HCT116 (cell line): ENCODE results near the gene RGSL1. TPM values are rescaled to one million over a fixed set of nuclear protein-coding genes. Genes with fewer than 3 reads are reported as not detected.

Experiments used
- ATAC-seq: fragments of 200-7000 bp; cut with Tn5 transposase; 2 replicates; pipeline ENCODE4 v1.9.1; 2020; ENCODE audit warnings: mild to moderate bottlenecking, moderate library complexity
- BruUV-seq: library from RNA; stranded (reverse); fragments of 400-500 nt; replicated peaks from 2 replicates; lab custom pipeline; 2021; lab: Mats Ljungman, UMichigan
- CTCF ChIA-PET: fragments of 300-600 bp; sonication (Branson Sonifier 250); formaldehyde crosslinking; loops from one replicate; lab custom pipeline; 2021; ENCODE audit warnings: antibody characterized with exemption; lab: Charles Lee
- POLR2A ChIA-PET: fragments of 300-600, 350-600 bp; sonication (Branson Sonifier 250); formaldehyde crosslinking; loops from one replicate; lab custom pipeline; 2021; ENCODE audit warnings: antibody characterized with exemption; lab: Charles Lee
- RAD21 ChIA-PET, 2 experiments: fragments of 300-600 bp; sonication (Branson Sonifier 250); formaldehyde crosslinking; loops; one replicate each; lab custom pipeline; 2023; ENCODE audit warnings: low total read pairs in 2 of 2; ENCODE audit not compliant: uncharacterized antibody in 2 of 2, unreplicated experiment in 2 of 2, low non-redundant PET in 1 of 2; lab: Charles Lee
- DNase-seq: peaks from one replicate; pipeline ENCODE4 v3.0.0-alpha.2; 2010; ENCODE audit warnings: low read depth, low spot score
- H2AFZ ChIP-seq: fragments of 200-600 bp; shearing (Covaris generic), sonication (generic); 2 replicates; pipeline ENCODE4 v1.6.1; 2017; ENCODE audit warnings: low read depth, mixed run types, mixed read lengths, antibody characterized with exemption, low read length; ENCODE audit not compliant: poor library complexity, severe bottlenecking
- H3K27ac ChIP-seq: 2 replicates; pipeline ENCODE4 v1.5.1; 2012; ENCODE audit warnings: low read depth, low read length
- H3K27me3 ChIP-seq: fragments of 200-600 bp; sonication (generic); 2 replicates; pipeline ENCODE4 v1.6.1; 2016; ENCODE audit warnings: mixed run types, low read length, mixed read lengths; ENCODE audit not compliant: insufficient read depth
- H3K36me3 ChIP-seq, 2 experiments: fragments of 200-500 bp in 1 of 2; fragments of 200-600 bp in 1 of 2; sonication (Bioruptor generic) in 1 of 2; sonication (generic) in 1 of 2; 2 replicates each; pipeline versions ENCODE4 v1.5.1 to v1.6.1; 2014 to 2016; ENCODE audit warnings: low read length in 2 of 2, inconsistent platforms in 1 of 2, mixed read lengths in 1 of 2, mixed run types in 1 of 2; ENCODE audit not compliant: insufficient read depth in 2 of 2, control insufficient read depth in 1 of 2
- H3K4me1 ChIP-seq, 2 experiments: fragments of 200-600 bp in 1 of 2; sonication (generic) in 1 of 2; 2 replicates each; pipeline versions ENCODE4 v1.5.1 to v1.6.1; 2012 to 2017; ENCODE audit warnings: low read length in 2 of 2, inconsistent platforms in 1 of 2, mild to moderate bottlenecking in 1 of 2, mixed read lengths in 1 of 2, mixed run types in 1 of 2, moderate library complexity in 1 of 2; ENCODE audit not compliant: insufficient read depth in 2 of 2, control insufficient read depth in 1 of 2
- H3K4me2 ChIP-seq: fragments of 200-600 bp; sonication (generic); 2 replicates; pipeline ENCODE4 v1.6.1; 2017; ENCODE audit warnings: mixed run types, low read length, mixed read lengths
- H3K4me3 ChIP-seq, 2 experiments: fragments of 200-600 bp in 1 of 2; sonication (generic) in 1 of 2; replicated peaks in 1 of 2; 2 replicates each; pipeline ENCODE4 v1.5.1; 2011 to 2016; ENCODE audit warnings: low read length in 2 of 2, control low read depth in 1 of 2, low read depth in 1 of 2, mild to moderate bottlenecking in 1 of 2, mixed read lengths in 1 of 2, mixed run types in 1 of 2
- H3K79me2 ChIP-seq: fragments of 200-600 bp; sonication (generic); 2 replicates; pipeline ENCODE4 v1.6.1; 2017; ENCODE audit warnings: mild to moderate bottlenecking, mixed run types, low read length, moderate library complexity, mixed read lengths; ENCODE audit not compliant: insufficient read depth
- H3K9ac ChIP-seq: fragments of 200-600 bp; sonication (generic); 2 replicates; pipeline ENCODE4 v1.6.1; 2016; ENCODE audit warnings: low read length, mixed read lengths
- H3K9me2 ChIP-seq: fragments of 200-600 bp; sonication (generic), shearing (Covaris generic); 2 replicates; pipeline ENCODE4 v1.6.1; 2017; ENCODE audit warnings: mixed run types, mild to moderate bottlenecking, moderate library complexity; ENCODE audit not compliant: insufficient read depth
- H3K9me3 ChIP-seq, 2 experiments: fragments of 200-500 bp in 1 of 2; fragments of 200-600 bp in 1 of 2; sonication (Bioruptor generic) in 1 of 2; sonication (generic) in 1 of 2; 2 replicates each; pipeline ENCODE4 v1.6.1; 2014 to 2017; ENCODE audit warnings: low read length in 2 of 2, mixed read lengths in 2 of 2, inconsistent platforms in 1 of 2, low read depth in 1 of 2, mild to moderate bottlenecking in 1 of 2, mixed run types in 1 of 2, moderate library complexity in 1 of 2; ENCODE audit not compliant: control insufficient read depth in 1 of 2, insufficient read depth in 1 of 2
- H4K20me1 ChIP-seq: fragments of 200-600 bp; sonication (generic), shearing (Covaris generic); 2 replicates; pipeline ENCODE4 v1.6.1; 2017; ENCODE audit warnings: mixed run types, mild to moderate bottlenecking, moderate library complexity; ENCODE audit not compliant: insufficient read depth
- EGR1 ChIP-seq: IDR thresholded peaks from 2 replicates; pipeline ENCODE4 v1.6.1; 2012; ENCODE audit warnings: low read depth
- ELF1 ChIP-seq: IDR thresholded peaks from 2 replicates; pipeline ENCODE4 v1.6.1; 2012; ENCODE audit warnings: low read depth, borderline replicate concordance
- EZH2 ChIP-seq: fragments of 200-600 bp; sonication (generic); IDR thresholded peaks from 2 replicates; pipeline ENCODE4 v1.6.1; 2017; ENCODE audit warnings: antibody characterized with exemption, mixed run types
- POLR2AphosphoS5 ChIP-seq: IDR thresholded peaks from 2 replicates; pipeline ENCODE4 v1.6.1; 2011; ENCODE audit warnings: mild to moderate bottlenecking, low read depth, low read length, moderate library complexity
- REST ChIP-seq: IDR thresholded peaks from 2 replicates; pipeline ENCODE4 v1.6.1; 2012; ENCODE audit warnings: low read depth
- ZNF274 ChIP-seq: fragments of 200-500 bp; sonication (Bioruptor generic); IDR thresholded peaks from 2 replicates; pipeline ENCODE4 v1.6.1; 2014; ENCODE audit warnings: mild to moderate bottlenecking, low read depth, low read length, inconsistent platforms
- intact Hi-C: fragments of 100-400 bp; cut with micrococcal nuclease; formaldehyde crosslinking; loops from 2 replicates; pipeline ENCODE4 v1.10.0; 2022
- total RNA-seq: library from RNA; stranded (reverse); gene quantifications from one replicate; pipeline ENCODE4 v1.2.1, GENCODE V29; 2021; ENCODE audit not compliant: unreplicated experiment

Gene RGSL1
- total RNA-seq, 1 experiment from 2014 or later = not detected

GRCh38 chr1:182520736-182521135, 70.8 kb downstream of the RGSL1 start:
- TF ChIP-seq POLR2AphosphoS5 (no peak), ELF1 (no peak), EZH2 (no peak), EGR1 (no peak), REST (no peak), ZNF274 (no peak)
- ChIA-PET RAD21 (no interaction called here), CTCF (no interaction called here), POLR2A (no interaction called here)
- no peak overlapping the region for H3K4me3 ChIP-seq
- H3K27ac ChIP-seq = no peak overlapping the region
- no peak overlapping the region for H3K4me2 ChIP-seq
- no peaks in the 10 kb centered on the region for H3K36me3 ChIP-seq
- H4K20me1 ChIP-seq = no peaks in the 10 kb centered on the region
- no peaks in the 10 kb centered on the region for H3K4me1 ChIP-seq
- ATAC-seq = no peak
- intact Hi-C loops = no loop called here
- no peaks in the 10 kb centered on the region for H3K9me2 ChIP-seq
- no peak for DNase-seq
- no peaks in the 10 kb centered on the region for H3K27me3 ChIP-seq
- no TSS peak for BruUV-seq
- no peak overlapping the region for H2AFZ ChIP-seq
- H3K9ac ChIP-seq = no peak overlapping the region
- no peaks in the 10 kb centered on the region for H3K9me3 ChIP-seq
- no peaks in the 10 kb centered on the region for H3K79me2 ChIP-seq

- CTCF ChIA-PET = no interaction called here
- no TSS peak for BruUV-seq
- intact Hi-C loops = no loop called here
These were observed 75.4 kb downstream of the RGSL1 start for GRCh38 chr1:182525342-182525741.

More at GRCh38 chr1:182525342-182525741, 75.4 kb downstream of the RGSL1 start:
- H2AFZ ChIP-seq = no peak overlapping the region
- H3K4me1 ChIP-seq = no peaks in the 10 kb centered on the region
- ChIA-PET RAD21 (no interaction called here), POLR2A (no interaction called here)
- H3K27ac ChIP-seq = no peak overlapping the region
- no peak overlapping the region for H3K4me2 ChIP-seq
- ATAC-seq = no peak
- no peak for TF ChIP-seq EGR1
- H3K79me2 ChIP-seq = no peaks in the 10 kb centered on the region
- no peaks in the 10 kb centered on the region for H3K27me3 ChIP-seq
- H3K9me2 ChIP-seq = no peaks in the 10 kb centered on the region
- H4K20me1 ChIP-seq = no peaks in the 10 kb centered on the region
- H3K9ac ChIP-seq = no peak overlapping the region
- H3K36me3 ChIP-seq = no peaks in the 10 kb centered on the region
- DNase-seq = no peak
- H3K4me3 ChIP-seq = no peak overlapping the region
- no peaks in the 10 kb centered on the region for H3K9me3 ChIP-seq
